ENCODE results near the gene CLCNKB.

DNA sequence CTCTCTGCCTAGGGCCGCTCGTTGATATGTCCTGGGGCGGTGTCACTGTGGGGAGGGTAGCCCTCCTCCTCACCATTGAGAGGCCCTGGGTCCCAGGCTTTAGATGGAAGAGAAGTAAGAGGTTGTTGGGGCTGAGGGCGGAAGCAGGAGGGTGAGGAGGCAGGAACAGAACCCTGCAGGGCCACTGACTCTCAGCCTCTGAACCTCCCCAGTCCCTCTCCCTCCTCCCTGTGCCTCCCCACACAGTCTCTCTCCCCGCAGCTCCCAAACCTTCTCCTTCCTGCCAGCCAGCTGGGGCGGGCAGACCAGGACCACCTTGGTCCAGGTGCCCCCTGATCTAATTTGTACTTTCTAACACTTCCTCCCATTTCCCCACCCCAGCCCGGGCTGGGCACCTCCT is 44.2 kb downstream of the CLCNKB start:
- no peak for TF ChIP-seq POLR2A (IDR thresholded peaks at IDR 0.05)
- TF ChIP-seq, protein P1, sequence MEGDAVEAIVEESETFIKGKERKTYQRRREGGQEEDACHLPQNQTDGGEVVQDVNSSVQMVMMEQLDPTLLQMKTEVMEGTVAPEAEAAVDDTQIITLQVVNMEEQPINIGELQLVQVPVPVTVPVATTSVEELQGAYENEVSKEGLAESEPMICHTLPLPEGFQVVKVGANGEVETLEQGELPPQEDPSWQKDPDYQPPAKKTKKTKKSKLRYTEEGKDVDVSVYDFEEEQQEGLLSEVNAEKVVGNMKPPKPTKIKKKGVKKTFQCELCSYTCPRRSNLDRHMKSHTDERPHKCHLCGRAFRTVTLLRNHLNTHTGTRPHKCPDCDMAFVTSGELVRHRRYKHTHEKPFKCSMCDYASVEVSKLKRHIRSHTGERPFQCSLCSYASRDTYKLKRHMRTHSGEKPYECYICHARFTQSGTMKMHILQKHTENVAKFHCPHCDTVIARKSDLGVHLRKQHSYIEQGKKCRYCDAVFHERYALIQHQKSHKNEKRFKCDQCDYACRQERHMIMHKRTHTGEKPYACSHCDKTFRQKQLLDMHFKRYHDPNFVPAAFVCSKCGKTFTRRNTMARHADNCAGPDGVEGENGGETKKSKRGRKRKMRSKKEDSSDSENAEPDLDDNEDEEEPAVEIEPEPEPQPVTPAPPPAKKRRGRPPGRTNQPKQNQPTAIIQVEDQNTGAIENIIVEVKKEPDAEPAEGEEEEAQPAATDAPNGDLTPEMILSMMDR (IDR thresholded peaks at IDR 0.05), result no peak

All from testis (tissue), 2 donors.